Effector memory CD4-positive, alpha-beta T cell (primary cell): ENCODE measurements around the gene AP3B2.

Source experiments
- DNase-seq, 3 donors: peaks; one replicate each; pipeline ENCODE4 v3.0.0-alpha.2; 2020
- H3K27ac ChIP-seq: 2 replicates; pipeline ENCODE4 v1.7.0; 2013; ENCODE audit warnings: mild to moderate bottlenecking, low read length, moderate library complexity; ENCODE audit not compliant: insufficient read depth, poor library complexity, severe bottlenecking
- H3K27me3 ChIP-seq: replicated peaks from 2 replicates; pipeline ENCODE4 v1.7.0; 2013; ENCODE audit warnings: mild to moderate bottlenecking, low read length; ENCODE audit not compliant: insufficient read depth, control insufficient read depth, poor library complexity, severe bottlenecking
- H3K36me3 ChIP-seq: 2 replicates; pipeline ENCODE4 v1.7.0; 2013; ENCODE audit warnings: mild to moderate bottlenecking, low read length, moderate library complexity; ENCODE audit not compliant: control insufficient read depth, insufficient read depth
- H3K4me1 ChIP-seq: 2 replicates; pipeline ENCODE4 v1.7.0; 2013; ENCODE audit warnings: low read length, mild to moderate bottlenecking; ENCODE audit not compliant: control insufficient read depth, insufficient read depth, poor library complexity, severe bottlenecking
- H3K4me3 ChIP-seq: 2 replicates; pipeline ENCODE4 v1.7.0; 2013; ENCODE audit warnings: low read length, low read depth, mild to moderate bottlenecking; ENCODE audit not compliant: insufficient read depth, poor library complexity, severe bottlenecking
- H3K9me3 ChIP-seq: 2 replicates; pipeline ENCODE4 v1.7.0; 2013; ENCODE audit warnings: mild to moderate bottlenecking, low read length, moderate library complexity; ENCODE audit not compliant: control insufficient read depth

AP3B2 gene

DNA sequence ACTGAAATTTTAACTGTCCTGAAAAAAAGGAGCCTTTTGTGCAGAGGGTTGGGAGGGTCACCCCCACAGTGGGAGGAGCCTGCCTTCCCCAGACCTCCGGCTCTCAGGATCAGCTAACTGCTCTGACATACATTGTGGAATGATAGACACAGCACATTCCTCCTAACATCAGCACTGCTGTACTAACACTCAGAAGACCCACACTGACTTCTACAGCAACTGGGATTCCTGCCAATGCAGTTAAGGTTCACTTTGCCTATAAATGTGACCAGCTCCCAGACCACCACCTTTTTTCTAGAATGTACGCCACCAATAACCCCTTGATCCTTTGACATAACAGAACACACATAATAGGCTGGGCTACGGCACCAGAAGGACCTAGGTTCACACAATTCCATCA, 65.7 kb downstream of the AP3B2 start:
- Histone ChIP-seq H3K9me3 (no peaks in the 10 kb centered on the region), H3K36me3 (no peaks in the 10 kb centered on the region), H3K27ac (no peak overlapping the region), H3K4me1 (peaks cover 21% of the 10 kb centered on the region), H3K27me3 (peaks cover 21% of the 10 kb centered on the region), H3K4me3 (no peak overlapping the region)
- DNase-seq = no peak

DNA sequence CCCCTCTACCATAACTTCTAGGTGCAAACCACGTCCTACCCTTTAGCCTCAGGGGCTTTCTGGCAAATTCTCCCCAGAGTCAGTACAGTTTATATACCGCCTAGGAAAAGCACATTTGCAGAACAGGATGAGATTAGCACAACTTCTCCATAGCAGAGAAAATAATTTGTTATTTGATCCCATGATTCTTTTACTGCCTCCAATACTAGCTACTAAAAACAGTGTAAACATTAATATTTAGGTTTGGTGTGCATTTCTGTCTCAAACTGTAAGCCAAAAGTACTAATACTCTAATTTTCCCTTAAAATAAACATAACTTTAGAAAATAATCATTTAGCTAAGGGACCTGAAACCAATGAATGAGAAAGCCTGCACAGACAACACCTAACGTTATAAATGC, 67.0 kb downstream of the AP3B2 start:
- Histone ChIP-seq H3K27me3 (peaks cover 21% of the 10 kb centered on the region), H3K36me3 (no peaks in the 10 kb centered on the region), H3K27ac (no peak overlapping the region), H3K4me3 (no peak overlapping the region), H3K4me1 (peaks cover 16% of the 10 kb centered on the region), H3K9me3 (no peaks in the 10 kb centered on the region)
- no peak for DNase-seq

DNA sequence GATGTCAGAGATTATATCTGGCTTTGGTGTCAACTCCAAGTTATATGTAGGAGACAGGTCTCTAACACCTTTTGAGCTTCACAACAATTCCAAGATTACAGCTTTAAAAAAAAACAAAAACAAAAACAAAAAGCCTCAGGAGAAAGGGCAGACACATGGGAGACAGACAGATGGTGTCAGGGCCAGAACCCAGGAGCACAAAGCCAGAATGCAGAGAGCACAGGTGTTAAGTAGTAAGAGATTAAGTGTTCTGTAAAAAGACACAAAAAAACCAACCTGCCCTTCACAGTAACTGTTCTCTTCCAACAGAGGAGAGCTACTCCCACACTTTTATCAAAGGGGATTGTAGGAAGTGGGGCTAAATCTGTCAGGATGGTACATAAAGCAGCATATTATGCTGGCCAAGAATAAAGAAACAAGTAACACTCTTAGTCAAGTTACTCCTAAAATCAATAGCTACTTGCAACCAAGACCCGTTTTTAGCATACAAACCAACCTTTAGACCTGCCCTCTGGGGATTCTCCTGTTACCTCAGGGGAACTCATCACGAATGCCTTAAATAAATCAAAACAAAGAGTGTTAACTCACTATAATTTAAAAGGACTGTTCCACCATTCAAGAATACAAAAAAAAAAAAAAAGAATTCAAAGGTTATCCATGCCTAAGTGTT, 68.4 kb downstream of the AP3B2 start:
- Histone ChIP-seq H3K4me1 (peaks cover 3% of the 10 kb centered on the region), H3K27ac (no peak overlapping the region), H3K36me3 (no peaks in the 10 kb centered on the region), H3K27me3 (peaks cover 12% of the 10 kb centered on the region), H3K9me3 (no peaks in the 10 kb centered on the region), H3K4me3 (no peak overlapping the region)
- DNase-seq = no peak

DNA sequence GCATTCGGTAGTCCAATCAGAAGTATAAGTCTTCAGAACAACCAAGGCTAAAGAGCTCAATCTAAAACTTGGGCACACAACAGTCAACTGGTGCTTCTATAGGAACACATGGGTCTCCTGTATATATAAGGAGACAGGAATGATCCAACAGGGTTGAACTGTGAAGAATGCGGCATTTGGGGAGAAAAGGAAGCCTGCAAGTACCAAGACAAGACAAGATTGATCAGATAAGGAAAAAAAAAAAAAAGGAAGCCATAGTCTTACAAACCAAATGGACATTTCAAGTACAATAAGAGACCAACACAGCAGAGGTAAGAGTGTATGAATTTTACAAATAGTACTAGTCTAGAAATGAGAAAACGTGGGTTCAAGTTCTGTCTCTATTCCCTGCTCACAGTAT, 69.0 kb downstream of the AP3B2 start:
- Histone ChIP-seq H3K4me3 (no peak overlapping the region), H3K9me3 (no peaks in the 10 kb centered on the region), H3K4me1 (no peaks in the 10 kb centered on the region), H3K36me3 (no peaks in the 10 kb centered on the region), H3K27ac (no peak overlapping the region), H3K27me3 (peaks cover 8% of the 10 kb centered on the region)
- no peak for DNase-seq

DNA sequence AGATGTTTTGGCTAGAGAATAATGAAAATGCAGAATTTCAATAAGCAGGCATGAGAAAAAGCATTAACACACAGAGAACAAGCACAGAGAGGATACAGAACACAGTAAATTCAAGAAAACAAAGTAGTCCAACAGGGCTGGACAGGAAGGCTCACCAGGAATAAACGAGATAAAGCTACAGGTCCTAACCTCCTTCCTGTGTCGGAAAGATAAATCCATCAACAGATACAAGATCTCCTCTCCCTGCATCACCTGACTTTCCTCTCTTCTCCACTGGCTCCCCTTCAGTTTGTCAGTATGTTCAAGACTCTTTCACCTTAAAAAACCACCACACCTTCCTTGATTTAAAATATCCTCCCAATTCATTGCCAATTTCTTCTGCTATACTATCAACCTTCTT, 73.9 kb downstream of the AP3B2 start:
- no peaks in the 10 kb centered on the region for H3K27me3 ChIP-seq
- no peak for DNase-seq

DNA sequence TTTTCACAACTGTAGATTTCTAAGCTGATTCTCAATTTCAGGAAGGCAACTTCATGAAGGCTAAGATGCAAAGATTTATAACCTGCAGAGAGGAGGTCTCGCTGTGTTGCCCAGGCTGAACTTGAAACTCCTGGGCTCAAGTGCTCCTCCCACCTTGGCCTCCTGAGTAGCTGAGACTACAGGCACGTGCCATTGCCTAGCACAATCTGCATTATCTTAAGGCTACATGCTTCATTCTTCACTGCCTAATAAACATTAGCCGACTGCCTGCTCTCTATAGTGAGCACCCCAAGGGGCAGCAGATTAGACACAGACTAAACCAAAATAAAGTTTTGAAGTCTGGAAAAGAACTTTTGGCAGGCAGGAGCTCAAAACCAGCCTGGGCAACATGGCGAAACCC, 79.6 kb downstream of the AP3B2 start:
- no peak for DNase-seq
- Histone ChIP-seq H3K27me3 (no peaks in the 10 kb centered on the region), H3K4me3 (no peak overlapping the region), H3K4me1 (no peaks in the 10 kb centered on the region), H3K27ac (no peak overlapping the region), H3K36me3 (no peaks in the 10 kb centered on the region), H3K9me3 (no peaks in the 10 kb centered on the region)

More for the DNA sequence above, 73.9 kb downstream of the AP3B2 start:
- no peak overlapping the region for H3K4me3 ChIP-seq
- H3K9me3 ChIP-seq = no peaks in the 10 kb centered on the region
- H3K36me3 ChIP-seq = no peaks in the 10 kb centered on the region
- no peaks in the 10 kb centered on the region for H3K4me1 ChIP-seq
- H3K27ac ChIP-seq = no peak overlapping the region

DNA sequence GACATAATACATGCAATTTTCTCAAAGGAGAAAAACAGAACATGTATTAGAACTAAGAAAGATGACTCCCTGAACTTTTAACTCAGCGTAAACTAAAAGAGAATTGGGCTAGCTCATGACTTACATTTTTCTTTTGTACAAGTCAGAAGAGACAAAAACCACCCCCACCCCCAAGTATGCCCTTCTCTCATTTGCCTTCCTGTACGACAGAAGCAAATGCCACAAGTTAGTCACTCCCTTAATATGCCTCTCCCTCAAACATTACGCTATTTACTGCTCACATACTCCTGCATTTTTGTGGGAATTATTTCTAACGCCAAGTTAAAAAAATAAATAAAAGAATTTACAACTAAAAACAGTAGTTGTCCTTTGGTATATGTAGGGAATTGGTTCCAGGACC, 84.5 kb downstream of the AP3B2 start:
- no peak overlapping the region for H3K27ac ChIP-seq
- H3K36me3 ChIP-seq = no peaks in the 10 kb centered on the region
- H3K4me1 ChIP-seq = no peaks in the 10 kb centered on the region
- no peaks in the 10 kb centered on the region for H3K27me3 ChIP-seq
- DNase-seq = no peak
- H3K4me3 ChIP-seq = no peak overlapping the region
- H3K9me3 ChIP-seq = no peaks in the 10 kb centered on the region

DNA sequence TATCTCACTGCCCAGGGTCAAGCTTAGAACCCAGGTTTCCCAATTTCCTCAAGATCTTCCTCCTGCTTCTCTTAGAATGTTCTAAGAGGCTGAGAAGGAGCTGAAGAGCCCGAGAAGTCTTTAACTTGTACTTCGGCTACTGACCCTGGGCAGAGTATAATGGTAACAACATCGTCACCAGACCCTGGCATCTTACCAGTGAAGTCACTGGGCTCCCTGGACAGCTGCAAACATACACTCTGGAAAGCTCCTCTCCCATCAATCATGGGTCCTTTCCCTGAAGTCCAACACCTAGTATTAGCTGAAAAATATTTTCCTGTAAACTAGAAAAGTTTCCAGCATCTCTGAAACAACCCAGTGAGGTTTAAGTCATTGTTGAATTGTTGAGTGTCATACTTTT, 85.2 kb downstream of the AP3B2 start:
- H3K9me3 ChIP-seq = no peaks in the 10 kb centered on the region
- no peak overlapping the region for H3K4me3 ChIP-seq
- no peaks in the 10 kb centered on the region for H3K4me1 ChIP-seq
- no peak overlapping the region for H3K27ac ChIP-seq
- H3K27me3 ChIP-seq = no peaks in the 10 kb centered on the region
- DNase-seq = no peak
- H3K36me3 ChIP-seq = no peaks in the 10 kb centered on the region

DNA sequence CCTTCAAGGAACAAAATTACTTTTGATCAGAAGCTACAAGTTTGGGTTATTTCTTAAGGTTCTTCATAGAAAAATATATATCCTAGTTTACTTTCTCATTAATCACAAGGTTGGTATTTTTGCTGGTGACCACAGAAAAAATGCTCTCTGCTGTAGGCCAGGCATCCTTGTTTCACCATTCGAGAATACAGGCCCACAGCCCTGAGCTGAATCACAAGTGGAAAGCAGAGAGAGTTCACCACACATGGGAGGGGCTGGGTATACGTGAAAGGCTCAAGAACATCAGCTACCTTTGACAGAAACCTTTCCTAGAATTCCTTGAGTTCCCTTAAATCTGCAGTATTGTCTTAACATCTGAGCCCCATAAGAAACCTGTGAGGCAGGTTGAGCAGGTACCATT, 85.7 kb downstream of the AP3B2 start:
- Histone ChIP-seq H3K27ac (no peak overlapping the region), H3K4me3 (no peak overlapping the region), H3K36me3 (no peaks in the 10 kb centered on the region), H3K27me3 (no peaks in the 10 kb centered on the region), H3K9me3 (no peaks in the 10 kb centered on the region), H3K4me1 (no peaks in the 10 kb centered on the region)
- DNase-seq = no peak

DNA sequence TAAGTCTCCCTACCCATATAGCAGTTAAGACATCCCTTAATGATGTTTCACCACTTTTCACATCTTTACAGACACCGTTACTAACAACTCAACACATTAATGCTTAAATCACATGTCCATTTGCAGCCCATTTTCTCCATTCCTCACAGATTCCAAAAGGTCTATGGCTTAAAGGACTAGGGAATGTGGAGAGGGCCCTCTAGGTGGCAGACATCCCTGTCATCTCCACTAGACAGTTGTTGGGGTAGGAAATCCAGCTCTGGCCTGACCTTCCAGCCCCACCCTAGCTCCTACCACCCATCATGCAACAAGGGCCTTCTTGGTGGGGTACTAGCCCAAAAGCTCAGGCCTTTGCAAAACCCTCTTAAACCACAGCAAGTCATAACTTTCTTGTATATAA, 87.7 kb downstream of the AP3B2 start:
- no peaks in the 10 kb centered on the region for H3K4me1 ChIP-seq
- DNase-seq = no peak

More for the DNA sequence above, 87.7 kb downstream of the AP3B2 start:
- no peaks in the 10 kb centered on the region for H3K9me3 ChIP-seq
- H3K36me3 ChIP-seq = no peaks in the 10 kb centered on the region
- no peak overlapping the region for H3K4me3 ChIP-seq
- no peaks in the 10 kb centered on the region for H3K27me3 ChIP-seq
- no peak overlapping the region for H3K27ac ChIP-seq
